ENCODE data around the gene DNAJC21.

GRCh38 chr5:34967540-34967939, 38.2 kb downstream of the DNAJC21 start:
- TF ChIP-seq CTCF (IDR thresholded peaks at IDR 0.05) (no peak), POLR2A (IDR thresholded peaks at IDR 0.05) (no peak)
